ENCODE measurements around the gene CIROP. TPM values are rescaled to one million over a fixed set of nuclear protein-coding genes. Genes with fewer than 3 reads are reported as not detected.
A peak's percentile ranks its signal among the peaks of the same experiment; 100 is the strongest.

The CIROP gene
- total and polyA plus RNA-seq, 7 donors, result 0.27 TPM; not detected in 6

GRCh38 chr14:23121361-23121771 lies 16.6 kb upstream of the CIROP start:
- no peaks in the 10 kb centered on the region for H3K36me3 ChIP-seq
- peaks cover 0 to 4% (median 0%) of the 10 kb centered on the region in 3 donors for H3K27me3 ChIP-seq
- DNase-seq, result peak; percentile 80
- TF ChIP-seq EP300 (IDR thresholded peaks at IDR 0.05), result no peak
- peak in 1 of 4 donors; percentile 35 for TF ChIP-seq POLR2AphosphoS5 (IDR thresholded peaks at IDR 0.05)
- H3K9me3 ChIP-seq, result no peaks in the 10 kb centered on the region
- intact Hi-C loops (cut with DNase I), result no loop called here
- H3K4me1 ChIP-seq, result peaks cover 0 to 11% (median 9%) of the 10 kb centered on the region in 4 donors
- WGBS, 2 donors, result 42 to 66% methylated on average over 6 of the region's 6 CpGs
- H3K4me3 ChIP-seq, result no peak overlapping the region
- H3K27ac ChIP-seq, result peak overlapping the region in 1 of 4 donors; percentile 45

- TF ChIP-seq EP300 (IDR thresholded peaks at IDR 0.05) (no peak), POLR2A (IDR thresholded peaks at IDR 0.05) (no peak), CTCF (IDR thresholded peaks at IDR 0.05) (peak; percentile 99 to 100 (median 100)), POLR2AphosphoS5 (IDR thresholded peaks at IDR 0.05) (peak in 1 of 4 donors; percentile 33)
- WGBS, 2 donors, result 15 to 17% methylated on average over 9 of the region's 9 CpGs
- H3K4me1 ChIP-seq, result peaks cover 0 to 11% (median 9%) of the 10 kb centered on the region in 4 donors
- H3K27ac ChIP-seq, result peak overlapping the region in 1 of 4 donors; percentile 45
- H3K27me3 ChIP-seq, result peaks cover 0 to 4% (median 0%) of the 10 kb centered on the region in 3 donors
- no peaks in the 10 kb centered on the region for H3K36me3 ChIP-seq
- H3K4me3 ChIP-seq, result no peak overlapping the region
- H3K9me3 ChIP-seq, result no peaks in the 10 kb centered on the region
- intact Hi-C loops (cut with DNase I), result loop anchor here (1.0 kb wide), 1 partner anchor 67 kb away; no protein-coding TSS in a partner anchor
- peak; percentile 96 for DNase-seq
Observed at GRCh38 chr14:23120541-23121251, 15.9 kb upstream of the CIROP start.

- intact Hi-C loops (cut with DNase I), result loop anchor here (1.0 kb wide), 1 partner anchor 68 kb away; no protein-coding TSS in a partner anchor
- Histone ChIP-seq H3K36me3 (no peaks in the 10 kb centered on the region), H3K27ac (no peak overlapping the region), H3K27me3 (peaks cover 0 to 6% (median 0%) of the 10 kb centered on the region in 3 donors), H3K4me3 (no peak overlapping the region), H3K9me3 (no peaks in the 10 kb centered on the region), H3K4me1 (peaks cover 0 to 11% (median 9%) of the 10 kb centered on the region in 4 donors)
- 61 to 78% methylated on average over 16 of the region's 16 CpGs for WGBS, 2 donors
- TF ChIP-seq CTCF (IDR thresholded peaks at IDR 0.05) (no peak), POLR2AphosphoS5 (IDR thresholded peaks at IDR 0.05) (no peak), POLR2A (IDR thresholded peaks at IDR 0.05) (no peak), EP300 (IDR thresholded peaks at IDR 0.05) (no peak)
- peak; percentile 55 for DNase-seq
Observed at GRCh38 chr14:23119363-23120327, 14.9 kb upstream of the CIROP start.

- Histone ChIP-seq H3K27ac (no peak within 1 kb of the TSS), H3K9me3 (no peaks in the 10 kb centered on the region), H3K36me3 (no peaks in the 10 kb centered on the region), H3K4me1 (peaks cover 0 to 11% (median 9%) of the 10 kb centered on the region in 4 donors), H3K4me3 (no peak within 1 kb of the TSS), H3K27me3 (peaks cover 0 to 15% (median 3%) of the 10 kb centered on the region in 3 donors)
- intact Hi-C loops (cut with DNase I), result no loop called here
- 84 to 89% methylated on average over 32 of the region's 32 CpGs for WGBS, 2 donors
- peak; percentile 64 for DNase-seq
- no peak for TF ChIP-seq POLR2AphosphoS5 (IDR thresholded peaks at IDR 0.05)
- TF ChIP-seq EP300 (IDR thresholded peaks at IDR 0.05), result no peak
- TF ChIP-seq CTCF (IDR thresholded peaks at IDR 0.05), result no peak
- no peak for TF ChIP-seq POLR2A (IDR thresholded peaks at IDR 0.05)
Observed at GRCh38 chr14:23118506-23119362, 13.9 kb upstream of the CIROP start, which contains the start of gene CEBPE. Gene CEBPE (minus strand): TSS chr14:23119255. CDS start chr14:23119091, 164 bp downstream.

All from sigmoid colon (tissue), 7 donors.